Measurements from ENCODE around the gene UGT1A8.

The UGT1A8 gene

GRCh38 chr2:233819884-233820773, 202.7 kb downstream of the UGT1A8 start:
- DNase-seq (ENCODE audit: low spot score), result no peak

- no peak for DNase-seq (ENCODE audit: low spot score)
These were observed 203.3 kb downstream of the UGT1A8 start for GRCh38 chr2:233820774-233821105.

GRCh38 chr2:233821196-233821595, 203.8 kb downstream of the UGT1A8 start:
- DNase-seq (ENCODE audit: low spot score), result no peak

- no peak for DNase-seq (ENCODE audit: low spot score)
These were observed 204.3 kb downstream of the UGT1A8 start for GRCh38 chr2:233821709-233822100.

- no peak for DNase-seq (ENCODE audit: low spot score)
These were observed 204.8 kb downstream of the UGT1A8 start for GRCh38 chr2:233822101-233822771.

Measured in putamen (tissue), 1 donor.